ENCODE results near the gene ITPK1.

ITPK1 gene

GRCh38 chr14:93011650-93012325 is 103.9 kb downstream of the ITPK1 start:
- H3K4me3 ChIP-seq (ENCODE audit: low read length): no peak overlapping the region
- H3K9me2 ChIP-seq (replicated peaks; ENCODE audit: insufficient read depth, low read length): no peaks in the 10 kb centered on the region
- no peaks in the 10 kb centered on the region for H4K20me1 ChIP-seq (ENCODE audit: insufficient read depth, low read length)
- H3K79me2 ChIP-seq (ENCODE audit: low read length): no peaks in the 10 kb centered on the region
- H3K4me2 ChIP-seq (ENCODE audit: low read depth, low read length): no peak overlapping the region
- no peaks in the 10 kb centered on the region for H3F3A ChIP-seq (ENCODE audit: insufficient read depth, low read length)
- no peak overlapping the region for H2AFZ ChIP-seq (ENCODE audit: low read length)
- no peaks in the 10 kb centered on the region for H3K27me3 ChIP-seq (replicated peaks; ENCODE audit: insufficient read depth, low read length)
- H3K9me3 ChIP-seq (replicated peaks; ENCODE audit: insufficient read depth, low read length): no peaks in the 10 kb centered on the region
- TF ChIP-seq, protein P1, sequence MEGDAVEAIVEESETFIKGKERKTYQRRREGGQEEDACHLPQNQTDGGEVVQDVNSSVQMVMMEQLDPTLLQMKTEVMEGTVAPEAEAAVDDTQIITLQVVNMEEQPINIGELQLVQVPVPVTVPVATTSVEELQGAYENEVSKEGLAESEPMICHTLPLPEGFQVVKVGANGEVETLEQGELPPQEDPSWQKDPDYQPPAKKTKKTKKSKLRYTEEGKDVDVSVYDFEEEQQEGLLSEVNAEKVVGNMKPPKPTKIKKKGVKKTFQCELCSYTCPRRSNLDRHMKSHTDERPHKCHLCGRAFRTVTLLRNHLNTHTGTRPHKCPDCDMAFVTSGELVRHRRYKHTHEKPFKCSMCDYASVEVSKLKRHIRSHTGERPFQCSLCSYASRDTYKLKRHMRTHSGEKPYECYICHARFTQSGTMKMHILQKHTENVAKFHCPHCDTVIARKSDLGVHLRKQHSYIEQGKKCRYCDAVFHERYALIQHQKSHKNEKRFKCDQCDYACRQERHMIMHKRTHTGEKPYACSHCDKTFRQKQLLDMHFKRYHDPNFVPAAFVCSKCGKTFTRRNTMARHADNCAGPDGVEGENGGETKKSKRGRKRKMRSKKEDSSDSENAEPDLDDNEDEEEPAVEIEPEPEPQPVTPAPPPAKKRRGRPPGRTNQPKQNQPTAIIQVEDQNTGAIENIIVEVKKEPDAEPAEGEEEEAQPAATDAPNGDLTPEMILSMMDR (IDR thresholded peaks at IDR 0.05; ENCODE audit: low read length): no peak
- no peak for TF ChIP-seq EZH2 (optimal IDR thresholded peaks at IDR 0.05; ENCODE audit: low read depth, low read length)
- TF ChIP-seq EZH2phosphoT487 (IDR thresholded peaks at IDR 0.05; ENCODE audit: low read length): no peak
- no peak overlapping the region for H3K9ac ChIP-seq (ENCODE audit: low read length)
- H3K4me1 ChIP-seq (ENCODE audit: low read length): no peaks in the 10 kb centered on the region
- H3K27ac ChIP-seq (ENCODE audit: low read length): no peak overlapping the region
- DNase-seq: no peak
- H3K36me3 ChIP-seq (replicated peaks; ENCODE audit: insufficient read depth, low read length): no peaks in the 10 kb centered on the region

GRCh38 chr14:93011141-93011529 is 104.6 kb downstream of the ITPK1 start:
- Histone ChIP-seq H3K4me3 (ENCODE audit: low read length) (no peak overlapping the region), H3K27me3 (replicated peaks; ENCODE audit: insufficient read depth, low read length) (no peaks in the 10 kb centered on the region), H4K20me1 (ENCODE audit: insufficient read depth, low read length) (no peaks in the 10 kb centered on the region), H3K79me2 (ENCODE audit: low read length) (no peaks in the 10 kb centered on the region), H3K27ac (ENCODE audit: low read length) (no peak overlapping the region), H3K36me3 (replicated peaks; ENCODE audit: insufficient read depth, low read length) (no peaks in the 10 kb centered on the region), H3K9ac (ENCODE audit: low read length) (no peak overlapping the region), H3K4me1 (ENCODE audit: low read length) (no peaks in the 10 kb centered on the region), H3K9me3 (replicated peaks; ENCODE audit: insufficient read depth, low read length) (no peaks in the 10 kb centered on the region), H2AFZ (ENCODE audit: low read length) (no peak overlapping the region), H3K4me2 (ENCODE audit: low read depth, low read length) (no peak overlapping the region), H3F3A (ENCODE audit: insufficient read depth, low read length) (no peaks in the 10 kb centered on the region), H3K9me2 (replicated peaks; ENCODE audit: insufficient read depth, low read length) (no peaks in the 10 kb centered on the region)
- TF ChIP-seq EZH2phosphoT487 (IDR thresholded peaks at IDR 0.05; ENCODE audit: low read length) (no peak), EZH2 (optimal IDR thresholded peaks at IDR 0.05; ENCODE audit: low read depth, low read length) (no peak)
- TF ChIP-seq, protein P1 (IDR thresholded peaks at IDR 0.05; ENCODE audit: low read length): no peak
- DNase-seq: no peak

- Histone ChIP-seq H2AFZ (ENCODE audit: low read length) (no peak overlapping the region), H3K36me3 (replicated peaks; ENCODE audit: insufficient read depth, low read length) (no peaks in the 10 kb centered on the region), H3K79me2 (ENCODE audit: low read length) (no peaks in the 10 kb centered on the region), H3K4me3 (ENCODE audit: low read length) (no peak overlapping the region), H3K9me3 (replicated peaks; ENCODE audit: insufficient read depth, low read length) (no peaks in the 10 kb centered on the region), H3K4me1 (ENCODE audit: low read length) (no peaks in the 10 kb centered on the region), H3K27me3 (replicated peaks; ENCODE audit: insufficient read depth, low read length) (no peaks in the 10 kb centered on the region), H3K4me2 (ENCODE audit: low read depth, low read length) (no peak overlapping the region), H3K27ac (ENCODE audit: low read length) (no peak overlapping the region), H3K9me2 (replicated peaks; ENCODE audit: insufficient read depth, low read length) (no peaks in the 10 kb centered on the region), H4K20me1 (ENCODE audit: insufficient read depth, low read length) (no peaks in the 10 kb centered on the region), H3K9ac (ENCODE audit: low read length) (no peak overlapping the region), H3F3A (ENCODE audit: insufficient read depth, low read length) (no peaks in the 10 kb centered on the region)
- no peak for DNase-seq
- TF ChIP-seq EZH2phosphoT487 (IDR thresholded peaks at IDR 0.05; ENCODE audit: low read length) (no peak), EZH2 (optimal IDR thresholded peaks at IDR 0.05; ENCODE audit: low read depth, low read length) (no peak)
- TF ChIP-seq, protein P1 (IDR thresholded peaks at IDR 0.05; ENCODE audit: low read length): no peak
These were observed 105.1 kb downstream of the ITPK1 start for GRCh38 chr14:93010522-93011140.
